ENCODE data around the gene NLRP10.

DNA sequence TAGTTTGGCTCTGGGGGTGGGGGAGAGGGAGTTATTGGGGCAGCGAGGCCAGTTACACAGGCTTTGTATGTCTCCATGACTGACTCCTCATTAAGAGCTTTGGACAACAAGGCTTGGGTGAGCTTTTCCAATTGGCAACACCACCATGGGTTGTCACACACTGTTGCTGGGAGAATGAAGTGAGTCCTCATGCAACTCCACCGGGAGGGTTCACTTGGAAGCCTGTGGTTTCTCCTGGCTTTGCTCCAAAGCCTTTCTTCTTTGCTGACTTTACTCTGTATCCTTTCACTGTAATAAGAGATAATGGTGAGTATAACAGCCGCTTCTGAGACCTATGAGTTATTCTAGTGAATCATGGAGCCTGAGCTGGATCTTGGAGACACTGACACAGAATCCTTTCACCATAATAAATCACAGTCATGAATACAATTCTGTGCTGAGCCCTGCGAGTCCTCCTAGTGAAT is 46.8 kb upstream of the NLRP10 start:
- no peak for TF ChIP-seq ZNF274 (IDR thresholded peaks at IDR 0.05; ENCODE audit: low read depth, low read length)
- no peak for TF ChIP-seq YY1 (IDR thresholded peaks at IDR 0.05; ENCODE audit: insufficient read depth, insufficient read length)
